Tibial artery (tissue), 4 donors: ENCODE data around the gene RNASEH2C.

Source experiments
- DNase-seq, 2 donors: peaks; one replicate each; pipeline ENCODE4 v3.0.0-alpha.2; 2019
- H3K27ac ChIP-seq, 2 donors: fragments of 200-600 bp; sonication (generic) in 1 of 2; 1 replicate in 1 of 2; 2 replicates in 1 of 2; pipeline ENCODE4 v1.5.1; 2018 to 2019; ENCODE audit warnings: mild to moderate bottlenecking in 1 of 2
- H3K27me3 ChIP-seq, 2 donors: fragments of 200-600 bp; sonication (generic) in 1 of 2; one replicate each; pipeline versions ENCODE4 v1.5.1 to v1.6.0; 2016 to 2019
- H3K36me3 ChIP-seq, 3 donors: fragments of 200-600 bp; sonication (generic) in 2 of 3; one replicate each; pipeline ENCODE4 v1.5.1; 2016 to 2019; ENCODE audit warnings: mild to moderate bottlenecking in 2 of 3
- H3K4me1 ChIP-seq, 4 donors: fragments of 200-600 bp; sonication (generic) in 2 of 4; 1 replicate in 3 of 4; 2 replicates in 1 of 4; pipeline ENCODE4 v1.5.1; 2016 to 2019
- H3K4me3 ChIP-seq, 2 donors: fragments of 200-600 bp; sonication (generic) in 1 of 2; 1 replicate in 1 of 2; 2 replicates in 1 of 2; pipeline ENCODE4 v1.5.1; 2018 to 2019; ENCODE audit warnings: mild to moderate bottlenecking in 2 of 2
- H3K9me3 ChIP-seq, 3 donors: fragments of 200-600 bp; sonication (generic) in 1 of 3; one replicate each; pipeline ENCODE4 v1.5.1; 2016 to 2019
- intact Hi-C: fragments of 100-400 bp; cut with DNase I; formaldehyde crosslinking; loops from one replicate; pipeline ENCODE4 v1.15.0; 2023; ENCODE audit warnings: low total_unique reads
- TF ChIP-seq, protein P1 (sequence below), 2 experiments: fragments of 200-600 bp in 1 of 2; fragments of 450-650 bp in 1 of 2; IDR thresholded peaks; one replicate each; pipeline ENCODE4 v1.5.1; 2017 to 2019; ENCODE audit warnings: antibody characterized with exemption in 2 of 2, mild to moderate bottlenecking in 1 of 2, moderate library complexity in 1 of 2

RNASEH2C gene

DNA sequence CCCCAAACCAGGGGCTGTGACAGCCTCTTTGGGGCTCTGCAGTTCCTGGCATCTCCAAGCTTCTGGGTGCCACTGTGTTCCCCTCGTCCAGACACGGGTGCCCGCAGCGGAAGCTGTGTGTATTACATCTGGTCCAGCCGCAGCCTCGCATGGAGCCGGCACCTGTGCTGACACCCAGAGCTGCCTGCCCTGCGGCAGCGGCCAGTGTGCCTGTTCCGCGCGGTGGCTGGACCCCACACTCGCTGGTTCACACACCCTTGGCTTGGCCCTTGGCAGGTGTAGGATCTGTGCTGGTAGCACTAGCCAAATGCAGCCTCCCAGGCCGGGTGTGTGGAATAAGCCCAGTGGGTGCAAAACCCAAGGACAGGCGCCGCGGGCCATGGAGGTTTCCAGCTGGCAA is 24.5 kb upstream of the RNASEH2C start:
- no peaks in the 10 kb centered on the region for H3K27me3 ChIP-seq
- no peak for DNase-seq
- H3K4me1 ChIP-seq: no peaks in the 10 kb centered on the region
- TF ChIP-seq, protein P1, sequence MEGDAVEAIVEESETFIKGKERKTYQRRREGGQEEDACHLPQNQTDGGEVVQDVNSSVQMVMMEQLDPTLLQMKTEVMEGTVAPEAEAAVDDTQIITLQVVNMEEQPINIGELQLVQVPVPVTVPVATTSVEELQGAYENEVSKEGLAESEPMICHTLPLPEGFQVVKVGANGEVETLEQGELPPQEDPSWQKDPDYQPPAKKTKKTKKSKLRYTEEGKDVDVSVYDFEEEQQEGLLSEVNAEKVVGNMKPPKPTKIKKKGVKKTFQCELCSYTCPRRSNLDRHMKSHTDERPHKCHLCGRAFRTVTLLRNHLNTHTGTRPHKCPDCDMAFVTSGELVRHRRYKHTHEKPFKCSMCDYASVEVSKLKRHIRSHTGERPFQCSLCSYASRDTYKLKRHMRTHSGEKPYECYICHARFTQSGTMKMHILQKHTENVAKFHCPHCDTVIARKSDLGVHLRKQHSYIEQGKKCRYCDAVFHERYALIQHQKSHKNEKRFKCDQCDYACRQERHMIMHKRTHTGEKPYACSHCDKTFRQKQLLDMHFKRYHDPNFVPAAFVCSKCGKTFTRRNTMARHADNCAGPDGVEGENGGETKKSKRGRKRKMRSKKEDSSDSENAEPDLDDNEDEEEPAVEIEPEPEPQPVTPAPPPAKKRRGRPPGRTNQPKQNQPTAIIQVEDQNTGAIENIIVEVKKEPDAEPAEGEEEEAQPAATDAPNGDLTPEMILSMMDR (IDR thresholded peaks at IDR 0.05): no peak
- no peaks in the 10 kb centered on the region for H3K9me3 ChIP-seq
- H3K27ac ChIP-seq: no peak overlapping the region
- H3K36me3 ChIP-seq: no peaks in the 10 kb centered on the region
- H3K4me3 ChIP-seq: no peak overlapping the region
- intact Hi-C loops: no loop called here

DNA sequence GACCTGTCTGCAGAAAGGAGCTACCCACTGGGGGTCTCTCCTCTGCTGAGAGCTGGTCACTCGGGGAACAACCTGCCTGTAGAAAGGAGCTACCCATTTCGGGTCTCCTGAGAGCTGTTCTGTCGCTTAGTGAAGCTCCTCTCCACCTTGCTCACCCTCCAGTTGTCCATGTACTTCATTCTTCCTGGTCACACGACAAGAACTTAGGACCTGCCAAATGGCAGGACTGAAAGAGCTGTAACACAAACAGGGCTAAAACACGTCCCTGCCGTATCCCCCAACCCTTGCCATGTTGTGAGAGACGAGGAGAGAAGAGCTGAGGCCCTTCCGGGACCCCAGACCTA is 24.1 kb upstream of the RNASEH2C start:
- Histone ChIP-seq H3K9me3 (no peaks in the 10 kb centered on the region), H3K36me3 (no peaks in the 10 kb centered on the region), H3K27me3 (no peaks in the 10 kb centered on the region), H3K27ac (no peak overlapping the region), H3K4me1 (no peaks in the 10 kb centered on the region), H3K4me3 (no peak overlapping the region)
- intact Hi-C loops: no loop called here
- TF ChIP-seq, protein P1 (IDR thresholded peaks at IDR 0.05): no peak
- no peak for DNase-seq

DNA sequence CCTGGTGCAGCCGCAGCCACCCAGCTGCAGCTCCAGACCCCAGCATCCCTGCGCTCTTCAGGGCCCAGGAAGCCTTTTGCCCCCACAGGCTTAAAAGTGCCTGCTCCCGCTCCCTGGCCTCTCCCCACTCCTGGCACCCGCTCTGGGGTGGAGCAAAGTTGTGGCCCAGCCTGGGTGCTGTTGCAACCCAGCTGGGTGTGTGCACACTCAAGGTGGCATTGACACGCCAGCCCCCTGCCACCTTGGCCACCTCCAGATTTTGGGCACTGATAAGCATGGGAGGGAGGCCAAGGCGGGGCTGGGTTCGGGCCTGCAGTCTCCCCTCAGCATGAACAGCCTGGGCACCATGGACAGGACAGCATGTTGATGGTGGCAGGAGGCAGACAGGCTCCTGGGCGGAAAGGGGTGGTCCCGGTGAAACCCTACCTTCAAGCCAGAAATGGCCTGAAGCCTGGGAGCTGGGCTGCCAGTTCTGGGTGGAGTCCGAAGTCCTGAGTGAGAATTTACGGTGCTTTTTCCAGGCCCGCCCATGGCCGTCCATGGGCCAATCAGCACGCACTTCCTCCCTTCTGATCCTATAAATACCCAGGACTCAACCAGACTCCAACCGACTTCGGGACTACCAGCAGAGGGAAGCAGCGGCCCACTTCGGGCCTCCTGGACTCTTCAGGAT is 23.6 kb upstream of the RNASEH2C start:
- intact Hi-C loops: no loop called here
- TF ChIP-seq, protein P1 (IDR thresholded peaks at IDR 0.05): no peak
- no peak for DNase-seq
- H3K4me3 ChIP-seq: no peak overlapping the region
- no peak overlapping the region for H3K27ac ChIP-seq
- no peaks in the 10 kb centered on the region for H3K27me3 ChIP-seq
- H3K9me3 ChIP-seq: no peaks in the 10 kb centered on the region
- H3K4me1 ChIP-seq: no peaks in the 10 kb centered on the region
- no peaks in the 10 kb centered on the region for H3K36me3 ChIP-seq

DNA sequence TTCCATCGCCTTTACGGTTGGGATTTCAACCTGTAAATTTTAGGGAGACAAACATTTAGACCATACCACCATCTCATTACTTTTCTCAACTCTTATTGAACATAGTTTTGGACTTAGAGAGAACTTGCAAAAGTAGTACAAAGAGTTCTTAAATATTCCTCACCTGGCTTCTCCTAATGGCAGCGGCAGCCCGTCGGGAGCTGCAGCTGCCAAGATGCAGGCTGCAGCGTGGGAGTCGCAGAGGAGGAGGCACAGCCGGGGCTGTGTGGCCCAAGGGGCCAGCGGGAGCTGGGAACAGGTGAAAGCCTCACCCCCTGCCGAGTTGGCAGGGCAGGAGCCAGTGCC is 23.1 kb upstream of the RNASEH2C start:
- intact Hi-C loops: no loop called here

DNA sequence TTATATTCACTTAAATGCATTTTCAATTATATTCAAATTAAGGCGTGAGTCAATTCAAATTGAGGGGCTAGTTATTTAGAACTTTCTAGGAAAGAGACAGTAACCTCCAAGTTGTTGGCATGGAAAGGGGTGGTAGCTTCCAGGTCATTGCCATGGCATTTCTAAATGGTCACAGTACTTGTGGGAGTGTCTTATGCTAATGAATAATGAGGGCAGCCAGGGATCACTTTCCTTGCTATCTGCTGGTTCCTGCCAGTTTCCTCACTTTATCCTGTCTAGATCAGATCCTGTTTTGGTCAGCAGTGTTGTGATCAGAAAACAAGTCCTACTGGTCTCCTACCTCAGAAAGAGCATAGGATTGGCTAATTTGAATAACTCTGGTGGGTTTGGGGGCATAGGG is 21.8 kb upstream of the RNASEH2C start:
- intact Hi-C loops: no loop called here

More for the DNA sequence above, 23.1 kb upstream of the RNASEH2C start:
- Histone ChIP-seq H3K9me3 (no peaks in the 10 kb centered on the region), H3K4me1 (no peaks in the 10 kb centered on the region), H3K4me3 (no peak overlapping the region), H3K27ac (no peak overlapping the region), H3K27me3 (no peaks in the 10 kb centered on the region), H3K36me3 (no peaks in the 10 kb centered on the region)
- TF ChIP-seq, protein P1 (IDR thresholded peaks at IDR 0.05): no peak
- no peak for DNase-seq

More for the DNA sequence above, 21.8 kb upstream of the RNASEH2C start:
- Histone ChIP-seq H3K9me3 (no peaks in the 10 kb centered on the region), H3K4me3 (no peak overlapping the region), H3K27ac (no peak overlapping the region), H3K4me1 (no peaks in the 10 kb centered on the region), H3K36me3 (no peaks in the 10 kb centered on the region), H3K27me3 (no peaks in the 10 kb centered on the region)
- TF ChIP-seq, protein P1 (IDR thresholded peaks at IDR 0.05): no peak
- no peak for DNase-seq
